Esophagus muscularis mucosa (tissue), 4 donors: ENCODE data around the gene PPP1R12A.

Source experiments
- EP300 ChIP-seq: sonication (generic); formaldehyde crosslinking; IDR thresholded peaks from one replicate; pipeline ENCODE4 v1.6.1; 2017; ENCODE audit warnings: antibody characterized with exemption
- POLR2AphosphoS5 ChIP-seq, 2 donors: sonication (generic); formaldehyde crosslinking; IDR thresholded peaks; one replicate each; pipeline ENCODE4 v1.6.1; 2017; ENCODE audit warnings: antibody characterized with exemption in 2 of 2
- TF ChIP-seq, protein P1 (sequence below), 3 experiments: fragments of 200-600 bp in 2 of 3; fragments of 450-650 bp in 1 of 3; sonication (generic) in 2 of 3; IDR thresholded peaks; one replicate each; pipeline ENCODE4 v1.5.1; 2017 to 2019; ENCODE audit warnings: antibody characterized with exemption in 3 of 3, mild to moderate bottlenecking in 2 of 3, moderate library complexity in 1 of 3

DNA sequence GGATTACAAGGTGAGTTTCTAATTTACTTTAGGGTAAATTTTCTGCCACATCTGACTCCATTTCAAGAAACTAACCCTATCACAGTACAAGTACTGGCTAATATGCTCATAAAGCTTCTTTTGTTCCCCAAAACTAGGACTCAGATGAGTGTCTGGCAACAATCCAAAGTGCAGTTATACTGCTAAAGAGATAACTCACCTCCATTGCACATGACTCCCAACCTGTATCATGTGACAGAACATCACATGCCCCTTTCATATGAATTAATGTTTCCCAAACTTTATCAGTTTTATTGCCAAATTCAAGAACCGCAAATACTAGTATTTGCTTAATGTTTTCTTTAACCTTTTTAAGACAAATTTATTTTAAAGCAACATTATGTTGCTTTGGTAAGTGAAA lies 3.9 kb upstream of the PPP1R12A start:
- TF ChIP-seq, protein P1, sequence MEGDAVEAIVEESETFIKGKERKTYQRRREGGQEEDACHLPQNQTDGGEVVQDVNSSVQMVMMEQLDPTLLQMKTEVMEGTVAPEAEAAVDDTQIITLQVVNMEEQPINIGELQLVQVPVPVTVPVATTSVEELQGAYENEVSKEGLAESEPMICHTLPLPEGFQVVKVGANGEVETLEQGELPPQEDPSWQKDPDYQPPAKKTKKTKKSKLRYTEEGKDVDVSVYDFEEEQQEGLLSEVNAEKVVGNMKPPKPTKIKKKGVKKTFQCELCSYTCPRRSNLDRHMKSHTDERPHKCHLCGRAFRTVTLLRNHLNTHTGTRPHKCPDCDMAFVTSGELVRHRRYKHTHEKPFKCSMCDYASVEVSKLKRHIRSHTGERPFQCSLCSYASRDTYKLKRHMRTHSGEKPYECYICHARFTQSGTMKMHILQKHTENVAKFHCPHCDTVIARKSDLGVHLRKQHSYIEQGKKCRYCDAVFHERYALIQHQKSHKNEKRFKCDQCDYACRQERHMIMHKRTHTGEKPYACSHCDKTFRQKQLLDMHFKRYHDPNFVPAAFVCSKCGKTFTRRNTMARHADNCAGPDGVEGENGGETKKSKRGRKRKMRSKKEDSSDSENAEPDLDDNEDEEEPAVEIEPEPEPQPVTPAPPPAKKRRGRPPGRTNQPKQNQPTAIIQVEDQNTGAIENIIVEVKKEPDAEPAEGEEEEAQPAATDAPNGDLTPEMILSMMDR (IDR thresholded peaks at IDR 0.05) = no peak
- TF ChIP-seq POLR2AphosphoS5 (IDR thresholded peaks at IDR 0.05) = no peak
- no peak for TF ChIP-seq EP300
